ENCODE data around the gene KMT2C. TPM values are rescaled to one million over a fixed set of nuclear protein-coding genes. Genes with fewer than 3 reads are reported as not detected.

KMT2C gene
- total and polyA plus RNA-seq, 2 of the 13 experiments (the other 11 are each of a cell fraction or from before 2014, with no cell fraction given), result 7.1 to 14.4 TPM

GRCh38 chr7:152383341-152384234 is 52.2 kb downstream of the KMT2C start (continued):
- TF ChIP-seq, protein P1, sequence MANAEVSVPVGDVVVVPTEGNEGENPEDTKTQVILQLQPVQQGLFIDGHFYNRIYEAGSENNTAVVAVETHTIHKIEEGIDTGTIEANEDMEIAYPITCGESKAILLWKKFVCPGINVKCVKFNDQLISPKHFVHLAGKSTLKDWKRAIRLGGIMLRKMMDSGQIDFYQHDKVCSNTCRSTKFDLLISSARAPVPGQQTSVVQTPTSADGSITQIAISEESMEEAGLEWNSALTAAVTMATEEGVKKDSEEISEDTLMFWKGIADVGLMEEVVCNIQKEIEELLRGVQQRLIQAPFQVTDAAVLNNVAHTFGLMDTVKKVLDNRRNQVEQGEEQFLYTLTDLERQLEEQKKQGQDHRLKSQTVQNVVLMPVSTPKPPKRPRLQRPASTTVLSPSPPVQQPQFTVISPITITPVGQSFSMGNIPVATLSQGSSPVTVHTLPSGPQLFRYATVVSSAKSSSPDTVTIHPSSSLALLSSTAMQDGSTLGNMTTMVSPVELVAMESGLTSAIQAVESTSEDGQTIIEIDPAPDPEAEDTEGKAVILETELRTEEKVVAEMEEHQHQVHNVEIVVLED (CRISPR knock-in tag; IDR thresholded peaks at IDR 0.05; ENCODE audit: borderline replicate concordance), result no peak
- no peak for TF ChIP-seq NFYB (CRISPR knock-in tag; IDR thresholded peaks at IDR 0.05)
- no peak for TF ChIP-seq NFYC (CRISPR knock-in tag; IDR thresholded peaks at IDR 0.05)
- TF ChIP-seq ZMYM2 (CRISPR knock-in tag; IDR thresholded peaks at IDR 0.05), result no peak
- no peak for TF ChIP-seq KAT8 (CRISPR knock-in tag; IDR thresholded peaks at IDR 0.05)
- TF ChIP-seq, protein P2, sequence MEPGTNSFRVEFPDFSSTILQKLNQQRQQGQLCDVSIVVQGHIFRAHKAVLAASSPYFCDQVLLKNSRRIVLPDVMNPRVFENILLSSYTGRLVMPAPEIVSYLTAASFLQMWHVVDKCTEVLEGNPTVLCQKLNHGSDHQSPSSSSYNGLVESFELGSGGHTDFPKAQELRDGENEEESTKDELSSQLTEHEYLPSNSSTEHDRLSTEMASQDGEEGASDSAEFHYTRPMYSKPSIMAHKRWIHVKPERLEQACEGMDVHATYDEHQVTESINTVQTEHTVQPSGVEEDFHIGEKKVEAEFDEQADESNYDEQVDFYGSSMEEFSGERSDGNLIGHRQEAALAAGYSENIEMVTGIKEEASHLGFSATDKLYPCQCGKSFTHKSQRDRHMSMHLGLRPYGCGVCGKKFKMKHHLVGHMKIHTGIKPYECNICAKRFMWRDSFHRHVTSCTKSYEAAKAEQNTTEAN (CRISPR knock-in tag; conservative IDR thresholded peaks at IDR 0.05), result no peak
- TF ChIP-seq BHLHE40 (IDR thresholded peaks at IDR 0.05; ENCODE audit: low read length), result no peak
- TF ChIP-seq FOXA3 (CRISPR knock-in tag; IDR thresholded peaks at IDR 0.05), result no peak
- no peak for TF ChIP-seq MTF1 (CRISPR knock-in tag; IDR thresholded peaks at IDR 0.05)
- TF ChIP-seq, protein P3, sequence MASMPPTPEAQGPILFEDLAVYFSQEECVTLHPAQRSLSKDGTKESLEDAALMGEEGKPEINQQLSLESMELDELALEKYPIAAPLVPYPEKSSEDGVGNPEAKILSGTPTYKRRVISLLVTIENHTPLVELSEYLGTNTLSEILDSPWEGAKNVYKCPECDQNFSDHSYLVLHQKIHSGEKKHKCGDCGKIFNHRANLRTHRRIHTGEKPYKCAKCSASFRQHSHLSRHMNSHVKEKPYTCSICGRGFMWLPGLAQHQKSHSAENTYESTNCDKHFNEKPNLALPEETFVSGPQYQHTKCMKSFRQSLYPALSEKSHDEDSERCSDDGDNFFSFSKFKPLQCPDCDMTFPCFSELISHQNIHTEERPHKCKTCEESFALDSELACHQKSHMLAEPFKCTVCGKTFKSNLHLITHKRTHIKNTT (CRISPR knock-in tag; IDR thresholded peaks at IDR 0.05), result no peak
